Measurements from ENCODE around the gene RALGAPB.
A peak's percentile ranks its signal among the peaks of the same experiment; 100 is the strongest.
"Not testable (repeated sequence)": the region's sequence is repeated elsewhere in the genome, so short reads cannot be mapped to it uniquely, and the experiment has no call there.

The RALGAPB gene

GRCh38 chr20:38472513-38473366 lies at the start of gene RALGAPB:
RALGAPB (plus strand) TSS chr20:38472843; CDS start chr20:38488433, 15,590 bp downstream.
- Histone ChIP-seq H3K27ac (ENCODE audit: low read length) (peak within 1 kb of the TSS; percentile 74), H3K27me3 (ENCODE audit: low read depth, low read length) (no peaks in the 10 kb centered on the region), H3K36me3 (ENCODE audit: control insufficient read depth in 1 of 2, insufficient read depth in 2 of 2, low read length in 2 of 2) (no peaks in the 10 kb centered on the region), H3K4me1 (ENCODE audit: control insufficient read depth in 1 of 2, insufficient read depth in 2 of 2, low read length in 2 of 2) (peaks cover 3 to 31% of the 10 kb centered on the region in 2 donors), H3K9me3 (ENCODE audit: control insufficient read depth in 1 of 2, low read length in 2 of 2) (no peaks in the 10 kb centered on the region), H3K4me3 (ENCODE audit: low read depth in 1 of 2, low read length in 2 of 2) (peak within 1 kb of the TSS; percentile 75 to 91)

DNA sequence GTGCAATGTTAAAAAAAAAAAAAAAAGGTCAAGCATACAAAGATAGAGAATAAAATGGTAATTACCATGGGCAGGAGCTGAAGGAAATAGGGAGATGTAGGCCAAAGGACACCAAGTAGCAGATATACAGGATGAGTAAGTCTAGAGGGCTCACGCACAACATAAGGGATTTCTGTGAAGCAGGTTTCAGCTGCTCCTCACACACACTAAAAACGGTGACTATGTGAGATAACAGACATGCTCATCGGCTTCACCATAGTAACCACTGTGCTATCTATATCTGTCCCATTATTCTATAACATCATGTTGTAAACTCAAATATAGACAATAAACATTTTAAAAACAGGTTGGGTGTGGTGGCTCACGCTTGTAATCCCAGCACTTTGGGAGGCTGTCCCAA lies 49.1 kb upstream of the RALGAPB start:
- Histone ChIP-seq H3K4me1 (ENCODE audit: control insufficient read depth in 1 of 2, insufficient read depth in 2 of 2, low read length in 2 of 2) (peaks cover 0 to 2% of the 10 kb centered on the region in 2 donors), H3K4me3 (ENCODE audit: low read depth in 1 of 2, low read length in 2 of 2) (no peak overlapping the region), H3K9me3 (ENCODE audit: control insufficient read depth in 1 of 2, low read length in 2 of 2) (no peaks in the 10 kb centered on the region), H3K36me3 (ENCODE audit: control insufficient read depth in 1 of 2, insufficient read depth in 2 of 2, low read length in 2 of 2) (peaks cover 74 to 97% of the 10 kb centered on the region in 2 donors), H3K27ac (ENCODE audit: low read length) (no peak overlapping the region), H3K27me3 (ENCODE audit: low read depth, low read length) (no peaks in the 10 kb centered on the region)

DNA sequence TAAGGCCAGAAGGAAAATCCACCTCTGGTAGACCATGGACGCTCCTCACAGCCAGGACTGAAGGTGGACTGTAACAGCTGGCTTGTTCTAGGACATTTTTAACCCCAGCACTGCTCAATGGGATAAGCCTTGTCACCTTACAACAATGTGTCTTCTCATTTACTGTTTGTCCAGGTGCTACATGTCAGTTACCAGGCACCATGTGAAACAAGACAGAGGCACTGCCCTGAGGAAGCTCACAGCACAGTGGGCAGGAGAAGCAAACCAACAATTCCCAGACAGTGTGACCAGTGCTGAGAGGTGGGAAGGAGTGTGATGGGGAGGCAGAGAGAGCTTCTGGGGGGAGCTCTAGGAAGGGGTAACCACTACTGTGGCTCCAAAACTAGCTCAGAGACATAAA lies 48.2 kb upstream of the RALGAPB start:
- no peaks in the 10 kb centered on the region for H3K9me3 ChIP-seq (ENCODE audit: control insufficient read depth in 1 of 2, low read length in 2 of 2)
- no peaks in the 10 kb centered on the region for H3K4me1 ChIP-seq (ENCODE audit: control insufficient read depth in 1 of 2, insufficient read depth in 2 of 2, low read length in 2 of 2)
- H3K36me3 ChIP-seq (ENCODE audit: control insufficient read depth in 1 of 2, insufficient read depth in 2 of 2, low read length in 2 of 2), result peaks cover 83 to 98% of the 10 kb centered on the region in 2 donors
- H3K27me3 ChIP-seq (ENCODE audit: low read depth, low read length), result no peaks in the 10 kb centered on the region
- H3K27ac ChIP-seq (ENCODE audit: low read length), result no peak overlapping the region
- no peak overlapping the region for H3K4me3 ChIP-seq (ENCODE audit: low read depth in 1 of 2, low read length in 2 of 2)

GRCh38 chr20:38426006-38426897 lies 46.4 kb upstream of the RALGAPB start:
- no peak overlapping the region for H3K4me3 ChIP-seq (ENCODE audit: low read depth in 1 of 2, low read length in 2 of 2)
- H3K27me3 ChIP-seq (ENCODE audit: low read depth, low read length), result no peaks in the 10 kb centered on the region
- no peaks in the 10 kb centered on the region for H3K9me3 ChIP-seq (ENCODE audit: control insufficient read depth in 1 of 2, low read length in 2 of 2)
- H3K36me3 ChIP-seq (ENCODE audit: control insufficient read depth in 1 of 2, insufficient read depth in 2 of 2, low read length in 2 of 2), result peaks cover 77 to 94% of the 10 kb centered on the region in 2 donors
- H3K27ac ChIP-seq (ENCODE audit: low read length), result no peak overlapping the region
- no peaks in the 10 kb centered on the region for H3K4me1 ChIP-seq (ENCODE audit: control insufficient read depth in 1 of 2, insufficient read depth in 2 of 2, low read length in 2 of 2)

DNA sequence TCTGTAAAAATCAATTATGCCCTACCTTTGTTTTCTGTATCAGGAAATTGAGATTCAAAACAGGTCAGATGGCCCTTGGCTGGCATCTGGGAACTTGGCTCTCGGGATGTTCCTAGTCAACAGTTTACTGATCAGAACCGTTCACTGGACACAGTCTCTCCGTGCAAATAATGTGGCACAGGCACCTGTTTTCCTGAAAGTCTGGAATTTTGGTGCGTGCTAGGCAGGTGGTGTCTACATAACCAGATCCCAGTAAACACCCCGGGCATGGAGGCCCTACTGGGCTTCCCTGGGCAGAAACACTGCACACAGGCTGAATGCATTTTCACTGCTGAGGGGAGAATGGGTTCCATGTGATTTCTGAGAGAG lies 45.0 kb upstream of the RALGAPB start:
- Histone ChIP-seq H3K4me3 (ENCODE audit: low read depth in 1 of 2, low read length in 2 of 2) (no peak overlapping the region), H3K27ac (ENCODE audit: low read length) (no peak overlapping the region), H3K4me1 (ENCODE audit: control insufficient read depth in 1 of 2, insufficient read depth in 2 of 2, low read length in 2 of 2) (no peaks in the 10 kb centered on the region), H3K27me3 (ENCODE audit: low read depth, low read length) (no peaks in the 10 kb centered on the region), H3K36me3 (ENCODE audit: control insufficient read depth in 1 of 2, insufficient read depth in 2 of 2, low read length in 2 of 2) (peaks cover 81 to 94% of the 10 kb centered on the region in 2 donors), H3K9me3 (ENCODE audit: control insufficient read depth in 1 of 2, low read length in 2 of 2) (peaks cover 0 to 4% of the 10 kb centered on the region in 2 donors)

DNA sequence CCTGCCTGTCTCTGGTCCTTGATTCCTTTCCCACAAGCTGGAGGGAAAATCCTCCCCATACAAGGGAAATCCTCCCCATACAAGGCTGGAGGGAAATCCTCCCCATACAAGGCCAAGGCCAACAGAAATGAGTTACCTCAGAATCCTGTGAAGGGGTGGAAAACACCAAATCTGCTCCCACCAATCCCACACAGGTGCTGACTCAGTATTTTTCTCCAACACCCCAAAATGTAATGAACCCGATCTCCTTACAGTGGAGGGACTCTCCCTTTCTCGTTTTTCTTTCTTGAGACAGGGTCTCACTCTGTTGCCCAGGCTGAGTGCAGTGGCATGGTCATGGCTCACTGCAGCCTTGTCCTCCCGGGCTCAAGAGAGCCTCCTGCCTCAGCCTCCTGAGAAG lies 43.8 kb upstream of the RALGAPB start:
- H3K36me3 ChIP-seq (ENCODE audit: control insufficient read depth in 1 of 2, insufficient read depth in 2 of 2, low read length in 2 of 2), result peaks cover 78 to 94% of the 10 kb centered on the region in 2 donors

DNA sequence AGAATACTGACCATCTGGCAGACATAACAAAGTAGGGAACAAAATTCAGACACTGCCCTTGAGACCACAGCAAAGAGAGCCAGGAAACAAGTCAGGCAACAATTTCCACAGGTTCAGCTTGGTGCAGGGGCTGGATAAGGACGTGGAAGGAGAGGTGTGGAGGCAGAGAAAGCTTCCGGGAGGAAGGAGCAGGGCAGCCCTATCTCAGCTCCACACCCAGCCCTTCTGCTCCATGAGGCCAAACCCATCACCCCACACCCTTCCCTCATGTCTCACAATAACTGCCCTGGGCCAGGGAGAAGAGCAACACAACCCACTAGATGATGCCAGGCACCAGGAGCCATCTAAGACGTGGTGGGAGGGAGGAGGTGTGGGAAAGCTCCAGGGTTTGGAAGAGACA lies 43.3 kb upstream of the RALGAPB start:
- H3K9me3 ChIP-seq (ENCODE audit: control insufficient read depth in 1 of 2, low read length in 2 of 2), result peaks cover 0 to 4% of the 10 kb centered on the region in 2 donors
- H3K27ac ChIP-seq (ENCODE audit: low read length), result no peak overlapping the region
- no peak overlapping the region for H3K4me3 ChIP-seq (ENCODE audit: low read depth in 1 of 2, low read length in 2 of 2)
- no peaks in the 10 kb centered on the region for H3K27me3 ChIP-seq (ENCODE audit: low read depth, low read length)
- H3K4me1 ChIP-seq (ENCODE audit: control insufficient read depth in 1 of 2, insufficient read depth in 2 of 2, low read length in 2 of 2), result peaks cover 0 to 5% of the 10 kb centered on the region in 2 donors
- peaks cover 75 to 91% of the 10 kb centered on the region in 2 donors for H3K36me3 ChIP-seq (ENCODE audit: control insufficient read depth in 1 of 2, insufficient read depth in 2 of 2, low read length in 2 of 2)

More for the DNA sequence above, 43.8 kb upstream of the RALGAPB start:
- peaks cover 0 to 4% of the 10 kb centered on the region in 2 donors for H3K9me3 ChIP-seq (ENCODE audit: control insufficient read depth in 1 of 2, low read length in 2 of 2)
- no peak overlapping the region for H3K27ac ChIP-seq (ENCODE audit: low read length)
- peaks cover 0 to 3% of the 10 kb centered on the region in 2 donors for H3K4me1 ChIP-seq (ENCODE audit: control insufficient read depth in 1 of 2, insufficient read depth in 2 of 2, low read length in 2 of 2)
- H3K27me3 ChIP-seq (ENCODE audit: low read depth, low read length), result no peaks in the 10 kb centered on the region
- H3K4me3 ChIP-seq (ENCODE audit: low read depth in 1 of 2, low read length in 2 of 2), result no peak overlapping the region

GRCh38 chr20:38430679-38431325 lies 41.8 kb upstream of the RALGAPB start:
- Histone ChIP-seq H3K27me3 (ENCODE audit: low read depth, low read length) (no peaks in the 10 kb centered on the region), H3K4me3 (ENCODE audit: low read depth in 1 of 2, low read length in 2 of 2) (no peak overlapping the region), H3K36me3 (ENCODE audit: control insufficient read depth in 1 of 2, insufficient read depth in 2 of 2, low read length in 2 of 2) (peaks cover 60 to 76% of the 10 kb centered on the region in 2 donors), H3K4me1 (ENCODE audit: control insufficient read depth in 1 of 2, insufficient read depth in 2 of 2, low read length in 2 of 2) (peaks cover 0 to 5% of the 10 kb centered on the region in 2 donors), H3K9me3 (ENCODE audit: control insufficient read depth in 1 of 2, low read length in 2 of 2) (peaks cover 0 to 4% of the 10 kb centered on the region in 2 donors), H3K27ac (ENCODE audit: low read length) (no peak overlapping the region)

DNA sequence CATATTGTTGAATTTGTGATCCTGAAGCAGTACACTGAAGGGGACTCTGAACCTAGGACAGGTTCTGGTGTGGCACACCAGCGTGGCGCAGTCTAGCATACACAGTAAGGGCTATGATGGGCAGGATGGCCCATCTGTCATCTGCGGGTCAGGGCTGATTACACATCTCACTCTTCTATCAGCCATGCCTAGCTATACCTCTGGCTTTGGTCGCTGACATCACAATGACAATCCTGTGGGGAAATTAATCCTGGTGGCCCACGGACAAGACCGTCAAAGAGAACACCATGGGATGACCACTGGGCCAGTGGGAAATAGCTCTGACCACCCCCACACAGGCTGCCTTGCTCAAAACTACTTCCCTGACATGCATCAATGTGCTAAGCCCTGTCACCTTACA lies 40.4 kb upstream of the RALGAPB start:
- Histone ChIP-seq H3K27me3 (ENCODE audit: low read depth, low read length) (no peaks in the 10 kb centered on the region), H3K9me3 (ENCODE audit: control insufficient read depth in 1 of 2, low read length in 2 of 2) (peaks cover 0 to 4% of the 10 kb centered on the region in 2 donors), H3K4me3 (ENCODE audit: low read depth in 1 of 2, low read length in 2 of 2) (no peak overlapping the region), H3K4me1 (ENCODE audit: control insufficient read depth in 1 of 2, insufficient read depth in 2 of 2, low read length in 2 of 2) (peaks cover 0 to 5% of the 10 kb centered on the region in 2 donors), H3K36me3 (ENCODE audit: control insufficient read depth in 1 of 2, insufficient read depth in 2 of 2, low read length in 2 of 2) (peaks cover 47 to 61% of the 10 kb centered on the region in 2 donors), H3K27ac (ENCODE audit: low read length) (no peak overlapping the region)

GRCh38 chr20:38432870-38433269 lies 39.8 kb upstream of the RALGAPB start:
- H3K9me3 ChIP-seq (ENCODE audit: control insufficient read depth in 1 of 2, low read length in 2 of 2); H3K4me1 ChIP-seq (ENCODE audit: control insufficient read depth in 1 of 2, insufficient read depth in 2 of 2, low read length in 2 of 2); H3K27ac ChIP-seq (ENCODE audit: low read length); H3K4me3 ChIP-seq (ENCODE audit: low read depth in 1 of 2, low read length in 2 of 2); H3K27me3 ChIP-seq (ENCODE audit: low read depth, low read length): not testable (repeated sequence)
- H3K36me3 ChIP-seq (ENCODE audit: control insufficient read depth in 1 of 2, insufficient read depth in 2 of 2, low read length in 2 of 2), result peaks cover 41 to 56% of the 10 kb centered on the region in 2 donors
